GM06990 (cell line): ENCODE results near the gene TPMT.

Experiments
- DNase-seq: peaks from one replicate; pipeline ENCODE4 v3.0.0-alpha.2; 2011; ENCODE audit not compliant: insufficient read length; ENCODE audit errors: extremely low read depth
- H3K27me3 ChIP-seq: replicated peaks from 2 replicates; pipeline ENCODE4 v1.6.0; 2011; ENCODE audit warnings: low read length; ENCODE audit not compliant: control insufficient read depth, insufficient read depth
- H3K36me3 ChIP-seq: 2 replicates; pipeline ENCODE4 v1.5.1; 2011; ENCODE audit warnings: low read length; ENCODE audit not compliant: control insufficient read depth, insufficient read depth
- H3K4me3 ChIP-seq: replicated peaks from 2 replicates; pipeline ENCODE4 v1.5.1; 2011; ENCODE audit warnings: low read depth, mild to moderate bottlenecking, control low read depth, low read length
- TF ChIP-seq, protein P1 (sequence below): IDR thresholded peaks from 2 replicates; pipeline ENCODE4 v1.5.1; 2011; ENCODE audit warnings: low read length, control low read depth, mild to moderate bottlenecking, inconsistent platforms; ENCODE audit not compliant: insufficient read depth, poor library complexity, severe bottlenecking

TPMT gene

GRCh38 chr6:18138906-18139305 is 16.0 kb downstream of the TPMT start:
- no peak for DNase-seq
- TF ChIP-seq, protein P1, sequence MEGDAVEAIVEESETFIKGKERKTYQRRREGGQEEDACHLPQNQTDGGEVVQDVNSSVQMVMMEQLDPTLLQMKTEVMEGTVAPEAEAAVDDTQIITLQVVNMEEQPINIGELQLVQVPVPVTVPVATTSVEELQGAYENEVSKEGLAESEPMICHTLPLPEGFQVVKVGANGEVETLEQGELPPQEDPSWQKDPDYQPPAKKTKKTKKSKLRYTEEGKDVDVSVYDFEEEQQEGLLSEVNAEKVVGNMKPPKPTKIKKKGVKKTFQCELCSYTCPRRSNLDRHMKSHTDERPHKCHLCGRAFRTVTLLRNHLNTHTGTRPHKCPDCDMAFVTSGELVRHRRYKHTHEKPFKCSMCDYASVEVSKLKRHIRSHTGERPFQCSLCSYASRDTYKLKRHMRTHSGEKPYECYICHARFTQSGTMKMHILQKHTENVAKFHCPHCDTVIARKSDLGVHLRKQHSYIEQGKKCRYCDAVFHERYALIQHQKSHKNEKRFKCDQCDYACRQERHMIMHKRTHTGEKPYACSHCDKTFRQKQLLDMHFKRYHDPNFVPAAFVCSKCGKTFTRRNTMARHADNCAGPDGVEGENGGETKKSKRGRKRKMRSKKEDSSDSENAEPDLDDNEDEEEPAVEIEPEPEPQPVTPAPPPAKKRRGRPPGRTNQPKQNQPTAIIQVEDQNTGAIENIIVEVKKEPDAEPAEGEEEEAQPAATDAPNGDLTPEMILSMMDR = no peak
- no peak overlapping the region for H3K4me3 ChIP-seq
- no peaks in the 10 kb centered on the region for H3K27me3 ChIP-seq
- H3K36me3 ChIP-seq = no peaks in the 10 kb centered on the region

GRCh38 chr6:18136260-18136659 is 18.6 kb downstream of the TPMT start:
- no peak for DNase-seq
- Histone ChIP-seq H3K27me3 (no peaks in the 10 kb centered on the region), H3K4me3 (no peak overlapping the region), H3K36me3 (no peaks in the 10 kb centered on the region)
- TF ChIP-seq, protein P1 = no peak

GRCh38 chr6:18135171-18135570 is 19.7 kb downstream of the TPMT start:
- H3K36me3 ChIP-seq = no peaks in the 10 kb centered on the region
- H3K27me3 ChIP-seq = no peaks in the 10 kb centered on the region
- TF ChIP-seq, protein P1 = no peak
- H3K4me3 ChIP-seq = no peak overlapping the region
- DNase-seq = no peak

- no peak for DNase-seq
- TF ChIP-seq, protein P1 = no peak
- Histone ChIP-seq H3K27me3 (no peaks in the 10 kb centered on the region), H3K4me3 (no peak overlapping the region), H3K36me3 (no peaks in the 10 kb centered on the region)
These were observed 22.5 kb downstream of the TPMT start for GRCh38 chr6:18132346-18132745.

DNA sequence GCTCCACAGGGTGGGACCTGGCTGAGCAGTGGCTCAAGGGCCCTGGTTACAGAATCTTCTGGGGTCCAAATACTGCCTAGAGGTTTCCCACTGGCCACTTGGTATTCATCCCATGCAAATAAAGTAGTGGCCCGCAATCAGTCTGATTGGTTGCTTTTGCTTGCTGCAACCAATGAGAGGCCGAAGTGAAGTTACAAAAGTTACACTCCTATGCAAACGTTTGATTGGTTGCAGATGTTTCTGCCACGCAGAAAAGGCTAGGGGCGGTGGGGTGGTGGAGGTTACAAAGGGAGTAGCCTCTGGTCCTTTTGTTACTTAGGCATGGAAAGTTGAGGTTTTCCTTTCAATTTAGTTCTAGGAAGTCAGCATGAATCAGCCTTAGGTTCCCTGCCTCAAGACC is 28.8 kb downstream of the TPMT start:
- no peak for DNase-seq
- Histone ChIP-seq H3K27me3 (no peaks in the 10 kb centered on the region; the same call in 1 of the 2 replicates), H3K36me3 (no peaks in the 10 kb centered on the region), H3K4me3 (no peak overlapping the region)
- TF ChIP-seq, protein P1 = no peak
